Measurements from ENCODE around the gene HACL1. TPM values are rescaled to one million over a fixed set of nuclear protein-coding genes. Genes with fewer than 3 reads are reported as not detected.

HACL1 gene
- total and polyA plus RNA-seq, 8 donors = 6.5 to 18.8 (median 12.1) TPM

DNA sequence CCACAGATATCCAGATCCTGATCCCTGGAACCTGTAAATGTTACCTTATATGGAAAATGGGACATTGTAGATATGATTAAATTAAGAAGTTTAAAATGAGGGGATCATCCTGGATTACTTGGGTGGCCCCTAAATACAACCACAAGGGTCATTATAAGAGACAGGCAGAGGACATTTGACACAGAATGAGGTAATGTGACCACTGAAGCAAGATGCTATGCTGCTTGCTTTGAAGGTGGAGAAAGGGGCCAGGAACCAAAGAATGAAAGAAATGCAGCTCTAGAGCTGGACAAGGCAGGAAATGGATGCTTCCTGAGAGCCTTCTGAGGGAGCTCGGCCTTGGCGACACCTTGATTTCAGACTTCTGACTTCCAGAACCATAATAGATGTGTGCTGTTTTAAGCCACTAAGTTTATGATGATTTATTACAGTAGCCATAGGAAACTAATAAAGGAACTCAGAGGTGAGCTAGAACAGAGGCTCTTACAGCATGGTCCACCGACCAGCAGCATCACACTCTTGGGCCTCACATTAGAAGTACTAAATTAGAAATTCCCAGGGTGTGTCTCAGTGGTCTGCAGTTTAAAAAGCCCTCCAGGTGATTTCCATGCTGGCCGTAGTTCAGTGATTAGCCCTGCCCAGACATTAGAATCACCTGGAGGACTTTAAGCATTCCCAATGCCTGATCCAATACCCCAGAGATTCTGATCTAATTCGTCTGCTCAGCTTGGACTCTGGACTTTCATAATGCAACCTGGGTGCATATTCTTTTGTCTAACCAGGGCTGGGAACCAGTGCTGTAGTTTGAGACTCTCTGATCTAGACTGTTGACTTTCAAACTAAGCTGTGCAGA lies 87.3 kb downstream of the HACL1 start:
- Histone ChIP-seq H3K36me3 (no peaks in the 10 kb centered on the region), H3K4me3 (no peak overlapping the region), H3K9me3 (no peaks in the 10 kb centered on the region), H3K27me3 (no peaks in the 10 kb centered on the region), H3K27ac (no peak overlapping the region), H3K4me1 (no peaks in the 10 kb centered on the region)
- no peak for DNase-seq
- ATAC-seq = no peak
- intact Hi-C loops (cut with DNase I) = no loop called here
- FAIRE-seq = no peak
- WGBS, 2 donors = 74 to 82% methylated on average over 5 of the region's 5 CpGs
- TF ChIP-seq, protein P1, sequence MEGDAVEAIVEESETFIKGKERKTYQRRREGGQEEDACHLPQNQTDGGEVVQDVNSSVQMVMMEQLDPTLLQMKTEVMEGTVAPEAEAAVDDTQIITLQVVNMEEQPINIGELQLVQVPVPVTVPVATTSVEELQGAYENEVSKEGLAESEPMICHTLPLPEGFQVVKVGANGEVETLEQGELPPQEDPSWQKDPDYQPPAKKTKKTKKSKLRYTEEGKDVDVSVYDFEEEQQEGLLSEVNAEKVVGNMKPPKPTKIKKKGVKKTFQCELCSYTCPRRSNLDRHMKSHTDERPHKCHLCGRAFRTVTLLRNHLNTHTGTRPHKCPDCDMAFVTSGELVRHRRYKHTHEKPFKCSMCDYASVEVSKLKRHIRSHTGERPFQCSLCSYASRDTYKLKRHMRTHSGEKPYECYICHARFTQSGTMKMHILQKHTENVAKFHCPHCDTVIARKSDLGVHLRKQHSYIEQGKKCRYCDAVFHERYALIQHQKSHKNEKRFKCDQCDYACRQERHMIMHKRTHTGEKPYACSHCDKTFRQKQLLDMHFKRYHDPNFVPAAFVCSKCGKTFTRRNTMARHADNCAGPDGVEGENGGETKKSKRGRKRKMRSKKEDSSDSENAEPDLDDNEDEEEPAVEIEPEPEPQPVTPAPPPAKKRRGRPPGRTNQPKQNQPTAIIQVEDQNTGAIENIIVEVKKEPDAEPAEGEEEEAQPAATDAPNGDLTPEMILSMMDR (IDR thresholded peaks at IDR 0.05) = no peak

DNA sequence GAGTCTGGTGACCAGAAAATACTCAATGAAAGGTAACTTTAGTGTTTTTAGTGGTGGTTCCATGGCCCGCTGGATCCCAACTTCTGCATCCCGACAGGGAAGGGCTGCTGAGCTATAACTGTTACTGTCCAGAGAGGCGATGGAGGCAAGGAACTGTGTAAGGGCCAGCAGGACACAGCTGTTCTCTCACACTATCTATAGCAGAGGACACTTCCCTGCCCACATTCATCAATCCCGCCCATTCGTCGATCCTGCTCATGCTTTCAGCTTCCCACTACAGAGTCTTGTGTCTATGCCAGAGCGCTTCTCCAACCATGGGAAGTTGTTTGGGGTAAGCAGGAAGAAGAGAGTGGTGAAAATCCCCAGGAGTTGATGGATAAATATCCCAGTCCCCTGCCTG lies 88.3 kb downstream of the HACL1 start:
- ATAC-seq (no peak), DNase-seq (no peak), FAIRE-seq (no peak)
- H3K36me3 ChIP-seq = no peaks in the 10 kb centered on the region
- intact Hi-C loops (cut with DNase I) = no loop called here
- TF ChIP-seq, protein P1 (IDR thresholded peaks at IDR 0.05) = no peak
- H3K4me3 ChIP-seq = no peak overlapping the region
- H3K9me3 ChIP-seq = no peaks in the 10 kb centered on the region
- no peaks in the 10 kb centered on the region for H3K4me1 ChIP-seq
- no peaks in the 10 kb centered on the region for H3K27me3 ChIP-seq
- H3K27ac ChIP-seq = no peak overlapping the region
- 93% methylated on average over 7 of the region's 7 CpGs for WGBS, 2 donors

DNA sequence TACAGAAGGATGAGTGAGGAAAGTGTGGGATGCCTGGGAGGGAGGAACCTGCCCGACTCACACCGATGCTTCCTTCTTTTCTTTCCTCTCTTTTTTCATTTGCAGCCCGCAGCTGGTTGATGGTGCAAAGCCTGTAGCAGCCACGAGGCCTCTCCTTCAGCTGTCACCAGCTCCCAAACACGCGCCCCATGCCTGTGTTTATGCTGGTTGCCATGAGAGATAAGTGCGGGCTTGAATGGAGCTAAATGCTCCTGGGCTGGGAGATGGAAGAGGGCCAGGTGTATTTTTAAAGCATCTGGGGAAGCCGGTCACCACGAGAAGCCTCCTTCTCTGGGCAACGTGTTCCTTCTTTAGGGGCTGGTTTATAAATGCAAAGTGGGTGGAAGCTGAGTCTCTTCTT lies 89.2 kb downstream of the HACL1 start:
- H3K9me3 ChIP-seq = no peaks in the 10 kb centered on the region
- peak in 4 of 6 donors; percentile 27 to 68 (median 54) for DNase-seq
- ATAC-seq = peak; percentile 73 to 93 (median 84)
- 18 to 24% methylated on average over 10 of the region's 10 CpGs for WGBS, 2 donors
- intact Hi-C loops (cut with DNase I) = no loop called here
- peaks cover 0 to 3% (median 0%) of the 10 kb centered on the region in 3 donors for H3K4me1 ChIP-seq
- no peaks in the 10 kb centered on the region for H3K36me3 ChIP-seq
- FAIRE-seq = no peak
- TF ChIP-seq, protein P1 (IDR thresholded peaks at IDR 0.05) = no peak
- no peak overlapping the region for H3K27ac ChIP-seq
- H3K27me3 ChIP-seq = no peaks in the 10 kb centered on the region
- no peak overlapping the region for H3K4me3 ChIP-seq

DNA sequence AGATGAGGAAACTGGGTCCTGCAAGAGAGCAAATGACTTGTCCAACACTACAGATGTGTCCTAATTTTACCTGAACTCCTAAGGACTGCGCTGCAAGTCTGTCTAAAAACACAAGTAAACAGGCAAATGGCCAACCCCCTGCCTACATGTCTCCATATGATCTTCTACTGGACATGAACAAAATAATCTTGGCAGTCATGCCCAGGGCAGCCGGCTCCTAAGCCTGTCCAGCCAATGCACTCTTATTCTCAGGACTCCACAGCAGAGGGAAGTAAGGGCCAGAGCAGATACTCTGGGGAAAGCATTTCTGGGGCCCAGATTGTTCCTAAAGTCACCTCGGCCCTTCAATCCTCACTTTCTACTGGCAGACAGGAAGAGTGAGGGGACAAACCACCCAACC lies 90.2 kb downstream of the HACL1 start:
- Histone ChIP-seq H3K4me3 (no peak overlapping the region), H3K9me3 (no peaks in the 10 kb centered on the region), H3K27me3 (no peaks in the 10 kb centered on the region), H3K36me3 (no peaks in the 10 kb centered on the region), H3K4me1 (peaks cover 0 to 3% (median 0%) of the 10 kb centered on the region in 3 donors), H3K27ac (no peak overlapping the region)
- FAIRE-seq (no peak), ATAC-seq (no peak), DNase-seq (no peak)
- TF ChIP-seq, protein P1 (IDR thresholded peaks at IDR 0.05) = no peak
- WGBS, 2 donors = 95% methylated on average over 3 of the region's 3 CpGs
- intact Hi-C loops (cut with DNase I) = no loop called here

Other genes with a start within 250 kb of the HACL1 start
- gene METTL6, start 174.0 kb downstream of the HACL1 start, total RNA-seq = 1 to 10 TPM; 4.9 to 9.9 (median 5.2) TPM
- gene METTL6, start 174.0 kb downstream of the HACL1 start, polyA plus RNA-seq = 1 to 10 TPM; 3.0 to 5.7 TPM
- 10 to 100 TPM in 1 of 6 donors, 1 to 10 TPM in 5; 4.5 to 12.0 (median 7.1) TPM for gene EAF1, start 174.0 kb downstream of the HACL1 start, total RNA-seq
- 1 to 10 TPM; 2.1 to 6.2 TPM for gene EAF1, start 174.0 kb downstream of the HACL1 start, polyA plus RNA-seq
- gene COLQ, start 79.9 kb downstream of the HACL1 start, total RNA-seq = 1 to 10 TPM in 2 of 6 donors, under 1 TPM in 4; 0.28 to 1.5 (median 0.62) TPM
- gene COLQ, start 79.9 kb downstream of the HACL1 start, polyA plus RNA-seq = 1 to 10 TPM; 1.9 to 3.1 TPM
- 10 to 100 TPM; 14.2 to 22.0 (median 16.7) TPM for gene BTD, start 176 bp upstream of the HACL1 start, total RNA-seq
- gene BTD, start 176 bp upstream of the HACL1 start, polyA plus RNA-seq = 10 to 100 TPM in 1 of 2 donors, 1 to 10 TPM in 1; 6.2 to 16.5 TPM
- gene ANKRD28, start 196.4 kb upstream of the HACL1 start, total RNA-seq = 10 to 100 TPM; 25.7 to 40.5 (median 32.3) TPM
- gene ANKRD28, start 196.4 kb upstream of the HACL1 start, polyA plus RNA-seq = 10 to 100 TPM in 1 of 2 donors, 1 to 10 TPM in 1; 9.5 to 10.7 TPM